AG08395 (cell line): ENCODE data around the gene CAPRIN2.

Experiments
- DNase-seq: peaks from one replicate; pipeline ENCODE4 v3.0.0; 2012; ENCODE audit warnings: mixed read lengths, low spot score

CAPRIN2 gene

GRCh38 chr12:30754750-30755394 lies at the start of gene CAPRIN2:
CAPRIN2 (minus strand) TSS chr12:30754951; CDS start chr12:30753520, 1,431 bp downstream.
- DNase-seq, result peak; percentile 93

- DNase-seq, result no peak
Measured at GRCh38 chr12:30797689-30798088, 42.9 kb upstream of the CAPRIN2 start.

- peak; percentile 32 for DNase-seq
Measured at GRCh38 chr12:30796891-30797371, 42.2 kb upstream of the CAPRIN2 start.

- DNase-seq, result peak; percentile 71
Measured at GRCh38 chr12:30796313-30796780, 41.6 kb upstream of the CAPRIN2 start.

GRCh38 chr12:30795410-30796312 lies 40.9 kb upstream of the CAPRIN2 start:
- DNase-seq, result peak; percentile 89

- peak; percentile 68 for DNase-seq
Measured at GRCh38 chr12:30794591-30795409, 40.0 kb upstream of the CAPRIN2 start.

- DNase-seq, result no peak
Measured at GRCh38 chr12:30794020-30794419, 39.3 kb upstream of the CAPRIN2 start.

- DNase-seq, result peak; percentile 37
Measured at GRCh38 chr12:30792648-30793499, 38.1 kb upstream of the CAPRIN2 start.

- DNase-seq, result no peak
Measured at GRCh38 chr12:30792085-30792484, 37.3 kb upstream of the CAPRIN2 start.

- DNase-seq, result no peak
Measured at GRCh38 chr12:30788754-30789153, 34.0 kb upstream of the CAPRIN2 start.

- DNase-seq, result no peak
Measured at GRCh38 chr12:30785630-30786029, 30.9 kb upstream of the CAPRIN2 start.

GRCh38 chr12:30784508-30784907 lies 29.8 kb upstream of the CAPRIN2 start:
- no peak for DNase-seq

GRCh38 chr12:30783946-30784345 lies 29.2 kb upstream of the CAPRIN2 start:
- DNase-seq, result no peak

GRCh38 chr12:30782316-30783173 lies 27.8 kb upstream of the CAPRIN2 start:
- no peak for DNase-seq

GRCh38 chr12:30779578-30779977 lies 24.8 kb upstream of the CAPRIN2 start:
- no peak for DNase-seq

- no peak for DNase-seq
Measured at GRCh38 chr12:30779178-30779577, 24.4 kb upstream of the CAPRIN2 start.

GRCh38 chr12:30774599-30774998 lies 19.8 kb upstream of the CAPRIN2 start:
- no peak for DNase-seq

- no peak for DNase-seq
Measured at GRCh38 chr12:30769802-30770201, 15.1 kb upstream of the CAPRIN2 start.

GRCh38 chr12:30764251-30764650 lies 9.5 kb upstream of the CAPRIN2 start:
- DNase-seq, result no peak

GRCh38 chr12:30763053-30763452 lies 8.3 kb upstream of the CAPRIN2 start:
- no peak for DNase-seq
